Neuronal stem cell (in vitro differentiated cells): Measurements from ENCODE around the gene SCARF2.
A peak's percentile ranks its signal among the peaks of the same experiment; 100 is the strongest.

ENCODE experiments used
- DNase-seq: peaks from one replicate; pipeline ENCODE4 v3.0.0-alpha.2; 2013; ENCODE audit warnings: low spot score
- H2AFZ ChIP-seq: one replicate; pipeline ENCODE4 v1.6.1; 2013; ENCODE audit warnings: mild to moderate bottlenecking, low read length, inconsistent platforms
- H2AK5ac ChIP-seq: 2 replicates; pipeline ENCODE4 v1.6.1; 2013; ENCODE audit warnings: low read depth, mild to moderate bottlenecking, inconsistent platforms, low read length, moderate library complexity, mixed read lengths
- H2BK120ac ChIP-seq: 2 replicates; pipeline ENCODE4 v1.6.1; 2013; ENCODE audit warnings: low read depth, mild to moderate bottlenecking, inconsistent platforms, low read length, moderate library complexity, mixed read lengths
- H2BK12ac ChIP-seq: one replicate; pipeline ENCODE4 v1.6.1; 2013; ENCODE audit warnings: low read length, inconsistent platforms
- H2BK15ac ChIP-seq: 2 replicates; pipeline ENCODE4 v1.6.1; 2013; ENCODE audit warnings: mild to moderate bottlenecking, low read length, inconsistent platforms, mixed read lengths
- H2BK5ac ChIP-seq: one replicate; pipeline ENCODE4 v1.6.1; 2013; ENCODE audit warnings: inconsistent platforms, mild to moderate bottlenecking, low read length, moderate library complexity
- H3K14ac ChIP-seq: one replicate; pipeline ENCODE4 v1.6.1; 2013; ENCODE audit warnings: low read length, inconsistent platforms
- H3K18ac ChIP-seq: 2 replicates; pipeline ENCODE4 v1.6.1; 2013; ENCODE audit warnings: low read length, inconsistent platforms
- H3K23ac ChIP-seq: 2 replicates; pipeline ENCODE4 v1.6.1; 2013; ENCODE audit warnings: low read depth, mild to moderate bottlenecking, mixed read lengths, low read length, inconsistent platforms; ENCODE audit not compliant: poor library complexity
- H3K27ac ChIP-seq: replicated peaks from 3 replicates; pipeline ENCODE4 v1.5.1; 2013; ENCODE audit warnings: low read length, inconsistent platforms
- H3K27me3 ChIP-seq, 3 experiments: 2 replicates each; pipeline ENCODE4 v1.6.1; 2013; ENCODE audit warnings: low read length in 3 of 3, mild to moderate bottlenecking in 2 of 3, inconsistent platforms in 1 of 3, low read depth in 1 of 3, mixed read lengths in 1 of 3, moderate library complexity in 1 of 3; ENCODE audit not compliant: control insufficient read depth in 3 of 3, insufficient read depth in 3 of 3
- H3K36me3 ChIP-seq, 2 donors: replicated peaks in 1 of 2; 2 replicates each; pipeline ENCODE4 v1.6.1; 2013; ENCODE audit warnings: low read length in 2 of 2; ENCODE audit not compliant: control insufficient read depth in 2 of 2, insufficient read depth in 2 of 2
- H3K4ac ChIP-seq: 2 replicates; pipeline ENCODE4 v1.6.1; 2013; ENCODE audit warnings: inconsistent platforms, mild to moderate bottlenecking, low read length, moderate library complexity
- H3K4me1 ChIP-seq, 2 donors: 1 replicate in 1 of 2; 2 replicates in 1 of 2; pipeline ENCODE4 v1.6.1; 2013; ENCODE audit warnings: low read length in 2 of 2, low read depth in 1 of 2; ENCODE audit not compliant: control insufficient read depth in 2 of 2, insufficient read depth in 1 of 2
- H3K4me2 ChIP-seq: one replicate; pipeline ENCODE4 v1.6.1; 2013; ENCODE audit warnings: mild to moderate bottlenecking, low read length, inconsistent platforms; ENCODE audit not compliant: insufficient read depth, poor library complexity, severe bottlenecking
- H3K4me3 ChIP-seq, 2 donors: 2 replicates each; pipeline ENCODE4 v1.5.1; 2013; ENCODE audit warnings: low read length in 2 of 2, mild to moderate bottlenecking in 2 of 2, inconsistent platforms in 1 of 2, moderate library complexity in 1 of 2
- H3K79me1 ChIP-seq: one replicate; pipeline ENCODE4 v1.6.1; 2013; ENCODE audit warnings: low read depth, mild to moderate bottlenecking, inconsistent platforms, low read length, moderate library complexity
- H3K9ac ChIP-seq: one replicate; pipeline ENCODE4 v1.6.1; 2013; ENCODE audit warnings: mild to moderate bottlenecking, low read depth, low read length, inconsistent platforms; ENCODE audit not compliant: poor library complexity
- H3K9me3 ChIP-seq, 2 donors: replicated peaks in 1 of 2; 2 replicates each; pipeline versions ENCODE3 to v1.6.1; 2013; ENCODE audit warnings: low read length in 2 of 2, mild to moderate bottlenecking in 2 of 2, inconsistent platforms in 1 of 2, low read depth in 1 of 2, mixed read lengths in 1 of 2, moderate library complexity in 1 of 2; ENCODE audit not compliant: control insufficient read depth in 2 of 2, insufficient read depth in 1 of 2
- H4K8ac ChIP-seq: one replicate; pipeline ENCODE4 v1.6.1; 2013; ENCODE audit warnings: low read depth, mild to moderate bottlenecking, inconsistent platforms, low read length, moderate library complexity
- H4K91ac ChIP-seq: one replicate; pipeline ENCODE4 v1.6.1; 2013; ENCODE audit warnings: low read length, low read depth, mild to moderate bottlenecking, inconsistent platforms; ENCODE audit not compliant: poor library complexity
- WGBS, 2 donors: extraction: QIAGEN DNeasy Blood & Tissue Kit; methylation state at CpG; one replicate each; pipeline ENCODE4 v1.1.7; 2013; ENCODE audit warnings: missing lambda C conversion rate in 2 of 2, mixed read lengths in 1 of 2; ENCODE audit not compliant: insufficient read length in 2 of 2, insufficient replicate concordance in 1 of 2; ENCODE audit errors: extremely low coverage in 2 of 2; 5-methylcytosine and 5-hydroxymethylcytosine counted together

The SCARF2 gene

DNA sequence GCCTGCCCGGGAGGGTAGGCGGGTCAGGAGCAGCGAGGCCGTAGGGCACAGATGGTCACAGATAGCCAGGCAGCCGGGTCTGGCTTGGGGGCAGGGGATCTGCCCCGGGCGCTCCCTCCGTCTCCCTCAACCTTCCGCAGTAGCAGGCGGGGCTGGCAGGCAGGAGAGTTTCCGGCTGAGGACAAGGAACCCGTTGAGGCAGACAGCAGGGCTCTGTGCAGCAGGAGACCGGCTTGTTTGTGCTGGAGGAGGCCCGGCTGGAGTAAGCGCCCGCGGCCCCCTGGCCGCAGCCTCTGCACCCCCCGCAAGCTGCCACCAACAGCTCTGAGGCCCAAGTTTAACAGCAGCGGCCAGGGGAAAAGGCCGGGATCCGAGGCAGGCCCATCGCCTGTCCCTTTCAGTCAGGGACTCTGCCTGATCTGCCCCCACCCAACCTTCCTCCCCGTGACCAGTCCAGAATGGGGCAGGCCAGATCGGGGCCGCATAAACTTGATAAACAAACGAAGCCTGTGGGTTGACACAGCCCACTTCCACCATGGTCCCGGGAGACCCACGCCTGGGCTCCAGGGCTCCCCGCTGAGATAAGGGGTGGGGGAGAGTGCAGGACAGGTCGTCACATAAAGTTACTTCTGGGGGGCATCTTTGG, 13.6 kb downstream of the SCARF2 start:
- Histone ChIP-seq H4K8ac (no peak overlapping the region), H3K4ac (no peak overlapping the region), H2BK5ac (no peak overlapping the region), H2BK12ac (no peak overlapping the region), H3K23ac (peak overlapping the region; percentile 90), H3K27ac (no peak overlapping the region), H3K27me3 (peaks cover 0 to 25% (median 2%) of the 10 kb centered on the region in 3 experiments), H3K4me3 (no peak overlapping the region), H3K18ac (peak overlapping the region; percentile 75), H3K79me1 (peaks cover 2% of the 10 kb centered on the region), H3K9me3 (peaks cover 0 to 2% of the 10 kb centered on the region in 2 donors), H3K4me2 (no peak overlapping the region), H3K36me3 (peaks cover 2 to 45% of the 10 kb centered on the region in 2 donors), H2AFZ (no peak overlapping the region), H3K9ac (no peak overlapping the region), H3K4me1 (peaks cover 10 to 22% of the 10 kb centered on the region in 2 donors), H4K91ac (no peak overlapping the region), H2BK15ac (peak overlapping the region; percentile 9), H2BK120ac (no peak overlapping the region), H2AK5ac (peak overlapping the region; percentile 32), H3K14ac (peak overlapping the region; percentile 96)
- WGBS, 2 donors, result no CpG with 5 or more reads among the region's 31 CpGs
- DNase-seq, result no peak

DNA sequence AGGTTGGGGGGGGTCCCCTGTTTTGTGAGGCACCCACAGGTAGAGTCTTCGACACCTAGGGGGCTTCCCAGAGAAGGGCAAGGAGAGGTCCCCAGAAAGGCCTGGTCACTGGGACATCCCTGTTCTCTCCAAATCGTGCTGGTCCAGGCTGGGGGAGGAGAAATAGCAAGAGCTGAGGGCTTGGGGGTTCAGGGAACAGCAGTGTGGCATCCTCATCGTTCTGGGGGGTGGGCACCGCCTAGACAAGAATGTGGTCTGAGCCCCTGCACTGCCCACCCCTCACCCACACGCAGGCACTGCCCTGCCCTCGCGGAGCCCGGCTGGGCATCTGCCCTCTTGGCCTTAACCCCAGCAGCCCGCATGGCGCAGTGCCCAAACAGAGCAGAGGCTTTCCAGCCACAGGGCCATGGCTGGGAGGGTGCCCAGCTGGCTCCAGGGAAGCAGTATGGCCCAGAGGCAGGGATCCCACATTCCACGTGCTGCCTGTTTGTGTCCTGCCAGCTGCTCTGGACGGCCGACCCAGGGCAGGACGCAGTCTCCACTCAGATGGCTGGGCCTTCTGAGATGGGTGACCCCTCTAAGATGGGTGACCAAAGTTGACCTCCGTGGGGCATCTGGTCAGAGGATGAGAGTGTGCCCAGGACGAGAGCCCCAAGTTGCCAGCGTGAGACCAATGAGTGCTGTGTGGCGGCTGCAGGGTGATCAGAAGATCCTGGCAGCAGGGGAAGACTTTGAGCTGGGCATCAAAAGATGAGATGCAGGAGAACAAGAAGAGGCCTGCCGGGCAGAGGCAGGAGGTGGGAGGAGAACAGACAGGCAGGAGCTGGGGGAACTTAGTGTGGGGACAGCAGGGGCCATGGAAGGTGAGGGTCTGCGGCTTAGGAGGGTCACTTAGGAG, 14.4 kb downstream of the SCARF2 start:
- Histone ChIP-seq H3K23ac (peak overlapping the region; percentile 90), H3K18ac (peak overlapping the region; percentile 79), H2BK5ac (no peak overlapping the region), H3K79me1 (no peaks in the 10 kb centered on the region), H3K36me3 (peaks cover 2 to 38% of the 10 kb centered on the region in 2 donors), H2AK5ac (peak overlapping the region; percentile 32), H3K9me3 (peaks cover 0 to 2% of the 10 kb centered on the region in 2 donors), H3K4me1 (peaks cover 7 to 22% of the 10 kb centered on the region in 2 donors), H3K27ac (no peak overlapping the region), H3K4me2 (no peak overlapping the region), H3K14ac (peak overlapping the region; percentile 96), H2BK15ac (peak overlapping the region; percentile 9), H4K8ac (no peak overlapping the region), H2AFZ (no peak overlapping the region), H2BK120ac (no peak overlapping the region), H3K9ac (peak overlapping the region; percentile 16), H3K4ac (no peak overlapping the region), H2BK12ac (peak overlapping the region; percentile 7), H3K4me3 (no peak overlapping the region), H4K91ac (no peak overlapping the region), H3K27me3 (peaks cover 0 to 17% (median 0%) of the 10 kb centered on the region in 3 experiments)
- no CpG with 5 or more reads among the region's 20 CpGs for WGBS, 2 donors
- DNase-seq, result no peak

GRCh38 chr22:20422271-20423007, 15.2 kb downstream of the SCARF2 start:
- no peak overlapping the region for H3K4ac ChIP-seq
- H3K27me3 ChIP-seq, result peaks cover 0 to 12% (median 0%) of the 10 kb centered on the region in 3 experiments
- peaks cover 0 to 2% of the 10 kb centered on the region in 2 donors for H3K9me3 ChIP-seq
- H3K4me1 ChIP-seq, result peaks cover 7 to 22% of the 10 kb centered on the region in 2 donors
- no peak overlapping the region for H4K8ac ChIP-seq
- H3K23ac ChIP-seq, result peak overlapping the region; percentile 80
- peak overlapping the region; percentile 89 for H4K91ac ChIP-seq
- peak overlapping the region; percentile 80 for H3K18ac ChIP-seq
- peak overlapping the region; percentile 92 for H3K14ac ChIP-seq
- no peak overlapping the region for H3K27ac ChIP-seq
- DNase-seq, result no peak
- H2BK15ac ChIP-seq, result no peak overlapping the region
- WGBS, 2 donors, result no CpG with 5 or more reads among the region's 21 CpGs
- no peak overlapping the region for H2BK120ac ChIP-seq
- peaks cover 2 to 31% of the 10 kb centered on the region in 2 donors for H3K36me3 ChIP-seq
- H3K4me3 ChIP-seq, result no peak overlapping the region
- H2BK12ac ChIP-seq, result no peak overlapping the region
- H2BK5ac ChIP-seq, result no peak overlapping the region
- peak overlapping the region; percentile 32 for H2AK5ac ChIP-seq
- peak overlapping the region; percentile 48 for H2AFZ ChIP-seq
- H3K9ac ChIP-seq, result peak overlapping the region; percentile 34
- no peak overlapping the region for H3K4me2 ChIP-seq
- no peaks in the 10 kb centered on the region for H3K79me1 ChIP-seq
